ENCODE data around the gene KAZN.

GRCh38 chr1:15155888-15156741 lies 557.6 kb downstream of the KAZN start:
- TF ChIP-seq CTCF (IDR thresholded peaks at IDR 0.05; ENCODE audit: low read depth, low read length, poor library complexity, severe bottlenecking) (no peak), EZH2phosphoT487 (IDR thresholded peaks at IDR 0.05; ENCODE audit: borderline replicate concordance, low read length) (no peak)
